AG04450 (cell line): Measurements from ENCODE around the gene PFN1. TPM values are rescaled to one million over a fixed set of nuclear protein-coding genes. Genes with fewer than 3 reads are reported as not detected.

Experiments used
- CTCF ChIA-PET: fragments of 300-600, 350-600 bp; formaldehyde crosslinking; extraction: SDS; loops from one replicate; lab custom pipeline; 2022; ENCODE audit warnings: antibody characterized with exemption, inconsistent platforms; lab: Charles Lee
- POLR2A ChIA-PET: fragments of 350-600 bp; formaldehyde crosslinking; extraction: SDS; loops from one replicate; lab custom pipeline; 2021; ENCODE audit warnings: antibody characterized with exemption, inconsistent platforms; lab: Yijun Ruan, JAX
- DNase-seq: peaks from one replicate; pipeline ENCODE4 v3.0.0-alpha.2; 2011; ENCODE audit warnings: low read depth, low spot score
- H3K27ac ChIP-seq: one replicate; pipeline ENCODE4 v1.5.1; 2012; ENCODE audit warnings: low read depth, low read length, control low read depth
- H3K27me3 ChIP-seq: one replicate; pipeline ENCODE4 v1.6.0; 2012; ENCODE audit warnings: low read length; ENCODE audit not compliant: control insufficient read depth, insufficient read depth
- H3K4me3 ChIP-seq: 2 replicates; pipeline ENCODE4 v1.5.1; 2011; ENCODE audit warnings: mild to moderate bottlenecking, low read depth, low read length, control low read depth
- H3K9me3 ChIP-seq: 2 replicates; pipeline ENCODE4 v1.5.1; 2012; ENCODE audit warnings: low read length; ENCODE audit not compliant: control insufficient read depth, insufficient read depth
- CTCF ChIP-seq: IDR thresholded peaks from 2 replicates; pipeline ENCODE4 v1.5.1; 2011; ENCODE audit warnings: low read depth, low read length, control low read depth, inconsistent platforms
- polyA plus RNA-seq: library from polyadenylated mRNA; depleted of rRNA; stranded (reverse); fragments of >200 nt; gene quantifications from 2 replicates; pipeline ENCODE4 v1.2.3, GENCODE V29; 2011

The PFN1 gene
- polyA plus RNA-seq, 1 experiment: 1,141 TPM

- ChIA-PET POLR2A (interaction anchor here (1.0 kb wide), 1 partner anchor 11 kb away, joined by 3 read pairs; the partner anchor contains the start of gene SPAG7), CTCF (interaction anchor here (0.9 to 3.5 kb wide), 4 partner anchors 8 to 83 kb away, joined by 3 to 46 read pairs (median 4); no protein-coding TSS in a partner anchor)
- TF ChIP-seq CTCF: no peak
- H3K27ac ChIP-seq: no peak overlapping the region
- no peaks in the 10 kb centered on the region for H3K27me3 ChIP-seq
- H3K4me3 ChIP-seq: no peak overlapping the region
- DNase-seq: no peak
- no peaks in the 10 kb centered on the region for H3K9me3 ChIP-seq
These were observed 30.4 kb upstream of the PFN1 start for GRCh38 chr17:4978726-4979125.

GRCh38 chr17:4974115-4974670 lies 25.9 kb upstream of the PFN1 start:
- no peak overlapping the region for H3K4me3 ChIP-seq
- ChIA-PET CTCF (interaction anchor here (1.0 to 1.6 kb wide), 2 partner anchors 14 to 65 kb away, joined by 3 to 5 read pairs; partner anchors contain the start of gene CAMTA2), POLR2A (interaction anchor here (0.5 to 1.3 kb wide), 3 partner anchors 14 to 276 kb away, joined by 3 to 4 read pairs (median 3); partner anchors contain the start of gene CAMTA2)
- no peak for TF ChIP-seq CTCF
- H3K27me3 ChIP-seq: no peaks in the 10 kb centered on the region
- no peak for DNase-seq
- no peak overlapping the region for H3K27ac ChIP-seq
- H3K9me3 ChIP-seq: no peaks in the 10 kb centered on the region

- Histone ChIP-seq H3K27me3 (no peaks in the 10 kb centered on the region), H3K9me3 (no peaks in the 10 kb centered on the region), H3K4me3 (no peak overlapping the region), H3K27ac (no peak overlapping the region)
- ChIA-PET POLR2A (interaction anchor here (0.5 kb wide), 1 partner anchor 275 kb away, joined by 3 read pairs; no protein-coding TSS in a partner anchor), CTCF (interaction anchor here (0.7 to 1.6 kb wide), 2 partner anchors 16 to 64 kb away, joined by 3 to 5 read pairs; no protein-coding TSS in a partner anchor)
- TF ChIP-seq CTCF: no peak
- no peak for DNase-seq
These were observed 25.2 kb upstream of the PFN1 start for GRCh38 chr17:4973256-4974114.

- no peaks in the 10 kb centered on the region for H3K27me3 ChIP-seq
- no peak for DNase-seq
- H3K4me3 ChIP-seq: no peak overlapping the region
- ChIA-PET CTCF (interaction anchor here (0.7 kb wide), 1 partner anchor 15 kb away, joined by 3 read pairs; no protein-coding TSS in a partner anchor), POLR2A (no interaction called here)
- no peak for TF ChIP-seq CTCF
- no peak overlapping the region for H3K27ac ChIP-seq
- no peaks in the 10 kb centered on the region; the same call in 1 of the 2 replicates for H3K9me3 ChIP-seq
These were observed 24.4 kb upstream of the PFN1 start for GRCh38 chr17:4972752-4973151.
